ENCODE measurements around the gene STOX1. TPM values are rescaled to one million over a fixed set of nuclear protein-coding genes. Genes with fewer than 3 reads are reported as not detected.

Gene STOX1
- polyA plus RNA-seq, 3 donors = 0.03 TPM; not detected in 2

GRCh38 chr10:68828833-68829232, 1.5 kb downstream of the STOX1 start:
- H3K27ac ChIP-seq (ENCODE audit: low read depth in 1 of 2, low read length in 2 of 2) = no peak overlapping the region
- no peaks in the 10 kb centered on the region for H3K79me2 ChIP-seq (ENCODE audit: insufficient read depth, low read length)
- TF ChIP-seq CTCF (IDR thresholded peaks at IDR 0.05) = no peak
- no peaks in the 10 kb centered on the region for H4K20me1 ChIP-seq (ENCODE audit: insufficient read depth, low read length)
- H3K4me3 ChIP-seq (replicated peaks in 1 of 3; ENCODE audit: low read depth in 2 of 3, low read length in 3 of 3) = peak overlapping the region in 1 of 3 experiments; percentile 49
- peaks cover 10 to 30% of the 10 kb centered on the region in 2 donors for H3K27me3 ChIP-seq (ENCODE audit: control insufficient read depth in 2 of 2, insufficient read depth in 2 of 2, low read length in 2 of 2)
- Mint-ChIP-seq H3K4me3 (peak overlapping the region in 1 of 2 donors; percentile 67), H3K27ac (no peak overlapping the region), H3K9me3 (peaks cover 0 to 7% (median 0%) of the 10 kb centered on the region in 7 donors), H3K4me1 (peaks cover 9% of the 10 kb centered on the region), H3K36me3 (no peaks in the 10 kb centered on the region), H3K27me3 (ENCODE audit: low read depth in 3 of 3) (peaks cover 35 to 41% (median 39%) of the 10 kb centered on the region in 3 donors)
- intact Hi-C loops (cut with micrococcal nuclease) = no loop called here
- H2AFZ ChIP-seq (ENCODE audit: insufficient read depth, low read depth, low read length, poor library complexity, severe bottlenecking) = no peak overlapping the region
- H3K9me3 ChIP-seq (replicated peaks in 1 of 2; ENCODE audit: control insufficient read depth in 1 of 2, insufficient read depth in 1 of 2, low read length in 2 of 2) = no peaks in the 10 kb centered on the region
- H3K36me3 ChIP-seq (replicated peaks in 1 of 2; ENCODE audit: control insufficient read depth in 1 of 2, insufficient read depth in 2 of 2, low read length in 2 of 2) = no peaks in the 10 kb centered on the region
- no CpG with 5 or more reads among the region's 10 CpGs for WGBS (ENCODE audit: insufficient coverage)
- peaks cover 5 to 7% of the 10 kb centered on the region in 2 donors for H3K4me1 ChIP-seq (ENCODE audit: control insufficient read depth in 1 of 2, insufficient read depth in 2 of 2, low read length in 2 of 2)
- no peak overlapping the region for H3K9ac ChIP-seq (ENCODE audit: insufficient read depth, low read length, poor library complexity, severe bottlenecking)
- no peak overlapping the region for H3K4me2 ChIP-seq (replicated peaks; ENCODE audit: extremely low read depth, low read length, poor library complexity, severe bottlenecking)
- DNase-seq = no peak

GRCh38 chr10:68829521-68829920, 2.2 kb downstream of the STOX1 start:
- Histone ChIP-seq H2AFZ (ENCODE audit: insufficient read depth, low read depth, low read length, poor library complexity, severe bottlenecking) (no peak overlapping the region), H3K4me2 (replicated peaks; ENCODE audit: extremely low read depth, low read length, poor library complexity, severe bottlenecking) (no peak overlapping the region), H3K27ac (ENCODE audit: low read depth in 1 of 2, low read length in 2 of 2) (no peak overlapping the region), H3K27me3 (ENCODE audit: control insufficient read depth in 2 of 2, insufficient read depth in 2 of 2, low read length in 2 of 2) (peaks cover 10 to 30% of the 10 kb centered on the region in 2 donors), H3K9me3 (replicated peaks in 1 of 2; ENCODE audit: control insufficient read depth in 1 of 2, insufficient read depth in 1 of 2, low read length in 2 of 2) (no peaks in the 10 kb centered on the region), H3K79me2 (ENCODE audit: insufficient read depth, low read length) (no peaks in the 10 kb centered on the region), H3K4me3 (replicated peaks in 1 of 3; ENCODE audit: low read depth in 2 of 3, low read length in 3 of 3) (no peak overlapping the region), H3K9ac (ENCODE audit: insufficient read depth, low read length, poor library complexity, severe bottlenecking) (no peak overlapping the region), H3K36me3 (replicated peaks in 1 of 2; ENCODE audit: control insufficient read depth in 1 of 2, insufficient read depth in 2 of 2, low read length in 2 of 2) (no peaks in the 10 kb centered on the region), H3K4me1 (ENCODE audit: control insufficient read depth in 1 of 2, insufficient read depth in 2 of 2, low read length in 2 of 2) (peaks cover 5 to 7% of the 10 kb centered on the region in 2 donors), H4K20me1 (ENCODE audit: insufficient read depth, low read length) (no peaks in the 10 kb centered on the region)
- peaks cover 9% of the 10 kb centered on the region for H3K4me1 Mint-ChIP-seq
- peaks cover 34 to 43% (median 37%) of the 10 kb centered on the region in 3 donors for H3K27me3 Mint-ChIP-seq (ENCODE audit: low read depth in 3 of 3)
- H3K4me3 Mint-ChIP-seq = peak overlapping the region in 1 of 2 donors; percentile 30
- H3K36me3 Mint-ChIP-seq = no peaks in the 10 kb centered on the region
- WGBS (ENCODE audit: insufficient coverage) = 78% methylated on average over 3 of the region's 6 CpGs
- TF ChIP-seq CTCF (IDR thresholded peaks at IDR 0.05) = no peak
- intact Hi-C loops (cut with micrococcal nuclease) = no loop called here
- H3K27ac Mint-ChIP-seq = no peak overlapping the region
- H3K9me3 Mint-ChIP-seq = peaks cover 0 to 7% (median 0%) of the 10 kb centered on the region in 7 donors
- no peak for DNase-seq
